Left cardiac atrium (tissue), 4 donors: Measurements from ENCODE around the gene FBXO10. TPM values are rescaled to one million over a fixed set of nuclear protein-coding genes. Genes with fewer than 3 reads are reported as not detected.

Source experiments
- ATAC-seq, 2 donors: fragments of 200-7000 bp; cut with Tn5 transposase; one replicate each; pipeline ENCODE4 v1.9.1; 2020; ENCODE audit warnings: mild to moderate bottlenecking in 2 of 2, moderate library complexity in 2 of 2
- DNase-seq: peaks from one replicate; pipeline ENCODE4 v3.0.0-alpha.2; 2020
- intact Hi-C, 2 donors: fragments of 100-400 bp; cut with DNase I; formaldehyde crosslinking; loops; one replicate each; pipeline versions ENCODE4 v1.14.1 to v1.15.1; 2022 to 2023
- long read RNA-seq: library from polyadenylated mRNA; unstranded; transcript quantifications from one replicate; pipeline ENCODE4 v2.0.0, GENCODE V29; 2021
- total RNA-seq, 2 donors: library from RNA; stranded (reverse); fragmentation: NEBNext Ultra II Directional; extraction: Animal tissue kit (Norgen Biotek cat#: 25700); gene quantifications; one replicate each; pipeline ENCODE4 v1.2.1, GENCODE V29; 2021
- donor health status: DM: no; HTN: yes; CAD: no.
- donor health status: DM: no; HTN: yes; CAD: no; lungs with severe emphysema.
- donor health status: DM: yes; HTN: yes; CAD: no.
- donor health status: Dilated cardiomyopathy.

Gene FBXO10
- total RNA-seq, result 1 to 10 TPM; 6.4 to 6.7 TPM
- long read RNA-seq, full-length matches to known transcripts, result 3 of 7 reads
- long read RNA-seq, partial matches to known transcripts, result 1 of 7 reads
- long read RNA-seq, other reads (novel, unspliced or antisense), result 3 of 7 reads

GRCh38 chr9:37575921-37576721, at the start of gene FBXO10:
Gene FBXO10, minus strand, starts transcription at chr9:37576380. Its CDS starts 34,612 bp downstream, at chr9:37541768.
- intact Hi-C loops, result no loop called here
- ATAC-seq (peak; percentile 94 to 98), DNase-seq (peak; percentile 84)

- no peak for DNase-seq
- intact Hi-C loops, result no loop called here
- ATAC-seq, result no peak
These were observed 49.6 kb upstream of the FBXO10 start for GRCh38 chr9:37625758-37626147.

GRCh38 chr9:37625036-37625757, 49.0 kb upstream of the FBXO10 start:
- intact Hi-C loops, result no loop called here

GRCh38 chr9:37624073-37624472, 47.9 kb upstream of the FBXO10 start:
- no peak for ATAC-seq
- intact Hi-C loops, result no loop called here
- DNase-seq, result no peak

More at GRCh38 chr9:37625036-37625757, 49.0 kb upstream of the FBXO10 start:
- no peak for DNase-seq
- no peak for ATAC-seq

GRCh38 chr9:37623267-37623666, 47.1 kb upstream of the FBXO10 start:
- intact Hi-C loops, result no loop called here
- DNase-seq (no peak), ATAC-seq (no peak)

- intact Hi-C loops, result no loop called here
- ATAC-seq (no peak), DNase-seq (no peak)
These were observed 46.3 kb upstream of the FBXO10 start for GRCh38 chr9:37622462-37622861.

- intact Hi-C loops, result no loop called here
- ATAC-seq (no peak), DNase-seq (no peak)
These were observed 45.3 kb upstream of the FBXO10 start for GRCh38 chr9:37621273-37622121.

- ATAC-seq, result no peak
- intact Hi-C loops, result no loop called here
- no peak for DNase-seq
These were observed 44.2 kb upstream of the FBXO10 start for GRCh38 chr9:37620396-37620795.

GRCh38 chr9:37619806-37620205, 43.6 kb upstream of the FBXO10 start:
- DNase-seq (no peak), ATAC-seq (no peak)
- intact Hi-C loops, result no loop called here

GRCh38 chr9:37618817-37619216, 42.6 kb upstream of the FBXO10 start:
- intact Hi-C loops, result no loop called here
- no peak for ATAC-seq
- DNase-seq, result no peak

GRCh38 chr9:37617832-37618231, 41.7 kb upstream of the FBXO10 start:
- DNase-seq, result no peak
- intact Hi-C loops, result no loop called here
- no peak for ATAC-seq

GRCh38 chr9:37617161-37617560, 41.0 kb upstream of the FBXO10 start:
- ATAC-seq (no peak), DNase-seq (no peak)
- intact Hi-C loops, result no loop called here

- DNase-seq, result no peak
- intact Hi-C loops, result no loop called here
- no peak for ATAC-seq
These were observed 35.8 kb upstream of the FBXO10 start for GRCh38 chr9:37611961-37612360.

- DNase-seq (no peak), ATAC-seq (no peak)
- intact Hi-C loops, result no loop called here
These were observed 34.8 kb upstream of the FBXO10 start for GRCh38 chr9:37611014-37611413.

GRCh38 chr9:37609735-37610397, 33.7 kb upstream of the FBXO10 start:
- intact Hi-C loops, result loop anchor here in 1 of 2 donors (10.0 kb wide), 2 partner anchors 55 to 135 kb away; no protein-coding TSS in a partner anchor
- no peak for DNase-seq
- no peak for ATAC-seq

GRCh38 chr9:37608250-37608649, 32.1 kb upstream of the FBXO10 start:
- intact Hi-C loops, result loop anchor here in 1 of 2 donors (10.0 kb wide), 2 partner anchors 57 to 137 kb away; no protein-coding TSS in a partner anchor
- no peak for ATAC-seq
- DNase-seq, result no peak

GRCh38 chr9:37604296-37604695, 28.1 kb upstream of the FBXO10 start:
- intact Hi-C loops, result loop anchor here in 1 of 2 donors (10.0 kb wide), 2 partner anchors 61 to 141 kb away; no protein-coding TSS in a partner anchor
- DNase-seq, result no peak
- ATAC-seq, result no peak

- ATAC-seq (peak; percentile 79 to 86), DNase-seq (no peak)
- intact Hi-C loops, result loop anchor here in 1 of 2 donors (10.0 kb wide), 2 partner anchors 62 to 142 kb away; no protein-coding TSS in a partner anchor
These were observed 26.6 kb upstream of the FBXO10 start for GRCh38 chr9:37602817-37603216.
